Measurements from ENCODE around the gene GRM2. TPM values are rescaled to one million over a fixed set of nuclear protein-coding genes. Genes with fewer than 3 reads are reported as not detected.

The GRM2 gene
- total and polyA plus RNA-seq, 8 donors = 0.06 to 0.58 (median 0.26) TPM; not detected in 4

DNA sequence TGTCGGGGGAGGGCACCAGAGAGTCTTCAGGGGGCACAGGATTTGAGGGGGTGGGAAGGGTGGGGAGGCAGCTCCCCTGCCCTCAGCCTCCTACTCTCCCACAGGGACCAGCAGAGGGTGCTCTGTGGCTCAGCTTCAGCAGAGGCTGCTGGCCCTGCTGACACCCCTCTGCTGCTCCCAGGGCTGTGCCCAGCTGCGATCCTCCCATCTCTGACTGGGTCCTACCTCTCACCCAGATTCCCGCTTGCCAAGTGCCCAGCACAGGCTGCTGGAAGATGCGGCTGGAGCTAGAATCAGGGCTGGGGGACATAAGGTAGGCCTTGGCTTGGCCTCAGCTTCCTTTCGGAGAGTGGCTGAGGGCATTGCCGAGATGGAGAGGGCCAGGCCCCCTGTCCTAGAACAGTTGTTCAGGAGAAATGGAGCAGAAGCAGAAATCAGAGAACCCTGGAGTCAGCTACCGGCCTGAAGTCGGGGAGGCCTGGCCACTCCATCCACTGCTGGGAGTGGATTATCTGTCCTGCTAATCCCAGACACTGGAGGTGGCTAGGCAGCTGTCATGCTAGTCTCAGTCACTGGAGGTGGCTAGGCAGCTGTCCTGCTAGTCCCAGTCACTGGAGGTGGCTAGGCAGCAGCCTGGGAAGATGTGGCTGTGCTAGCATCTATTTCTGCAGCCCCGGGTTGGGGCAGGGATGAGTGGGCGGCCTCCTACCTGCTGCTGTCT is 3.9 kb downstream of the GRM2 start:
- TF ChIP-seq POLR2AphosphoS5 (IDR thresholded peaks at IDR 0.05) (no peak), CTCF (IDR thresholded peaks at IDR 0.05) (no peak), EP300 (IDR thresholded peaks at IDR 0.05) (no peak), POLR2A (IDR thresholded peaks at IDR 0.05) (no peak)
- peaks cover 0 to 15% (median 0%) of the 10 kb centered on the region in 3 donors for H3K27me3 ChIP-seq
- H3K36me3 ChIP-seq = peaks cover 0 to 4% (median 2%) of the 10 kb centered on the region in 4 donors
- WGBS, 5 donors = 67 to 73% (median 71%) methylated on average over 9 to 10 of the region's 10 CpGs
- H3K9me3 ChIP-seq = no peaks in the 10 kb centered on the region
- no peak overlapping the region for H3K27ac ChIP-seq
- intact Hi-C loops (cut with DNase I; ENCODE audit: low total_unique reads) = no loop called here
- H3K4me1 ChIP-seq = peaks cover 5 to 14% (median 11%) of the 10 kb centered on the region in 4 donors
- DNase-seq = peak in 1 of 2 donors; percentile 16
- H3K4me3 ChIP-seq = no peak overlapping the region

DNA sequence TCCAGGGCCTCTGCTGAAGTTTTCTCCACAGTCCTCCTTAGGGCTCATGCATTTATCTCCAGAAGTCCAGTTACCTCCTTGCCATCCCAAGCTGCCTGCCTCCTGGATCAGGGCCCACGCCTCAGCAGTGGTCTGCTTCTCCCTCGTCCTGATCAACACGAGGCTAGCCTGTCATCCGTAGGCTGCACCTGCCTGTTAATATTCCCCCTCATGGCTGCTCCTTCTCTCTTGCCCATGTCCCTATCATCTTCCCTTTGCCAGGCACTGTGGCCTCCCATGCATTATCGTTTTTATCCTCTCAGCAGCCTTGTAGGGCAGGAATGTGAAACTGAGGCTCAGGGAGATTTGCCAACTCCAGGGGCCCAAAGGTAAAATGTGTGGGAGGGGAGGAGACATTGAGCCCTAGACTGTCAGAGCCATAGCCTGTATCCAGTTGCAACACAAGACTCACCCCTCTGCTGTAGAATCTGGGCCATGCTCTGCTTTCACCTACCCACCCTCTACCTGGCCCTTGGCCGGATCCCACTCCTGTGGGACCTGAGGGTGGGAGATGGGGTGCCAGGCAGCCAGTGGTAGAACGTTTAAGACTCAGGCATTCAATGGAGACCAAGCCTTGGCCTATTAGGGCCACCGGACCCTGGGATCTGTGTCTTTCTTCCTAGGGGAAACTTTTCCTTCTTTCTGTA is 4.6 kb downstream of the GRM2 start:
- peaks cover 5 to 11% (median 10%) of the 10 kb centered on the region in 4 donors for H3K4me1 ChIP-seq
- TF ChIP-seq POLR2A (IDR thresholded peaks at IDR 0.05) (no peak), CTCF (IDR thresholded peaks at IDR 0.05) (no peak), POLR2AphosphoS5 (IDR thresholded peaks at IDR 0.05) (no peak), EP300 (IDR thresholded peaks at IDR 0.05) (no peak)
- H3K4me3 ChIP-seq = no peak overlapping the region
- WGBS, 5 donors = 76 to 86% (median 80%) methylated on average over 7 to 8 of the region's 8 CpGs
- H3K9me3 ChIP-seq = no peaks in the 10 kb centered on the region
- peaks cover 0 to 15% (median 0%) of the 10 kb centered on the region in 3 donors for H3K27me3 ChIP-seq
- intact Hi-C loops (cut with DNase I; ENCODE audit: low total_unique reads) = no loop called here
- H3K27ac ChIP-seq = no peak overlapping the region
- H3K36me3 ChIP-seq = no peaks in the 10 kb centered on the region
- DNase-seq = peak in 1 of 2 donors; percentile 13

- H3K27me3 ChIP-seq = peaks cover 0 to 12% (median 0%) of the 10 kb centered on the region in 3 donors
- intact Hi-C loops (cut with DNase I; ENCODE audit: low total_unique reads) = no loop called here
- H3K27ac ChIP-seq = no peak overlapping the region
- 75 to 100% (median 89%) methylated on average over 1 of the region's 1 CpG for WGBS, 5 donors
- no peaks in the 10 kb centered on the region for H3K36me3 ChIP-seq
- no peak overlapping the region for H3K4me3 ChIP-seq
- peaks cover 3 to 6% (median 5%) of the 10 kb centered on the region in 4 donors for H3K4me1 ChIP-seq
- no peaks in the 10 kb centered on the region for H3K9me3 ChIP-seq
- peak in 1 of 2 donors; percentile 5 for DNase-seq
- TF ChIP-seq EP300 (IDR thresholded peaks at IDR 0.05) (no peak), CTCF (IDR thresholded peaks at IDR 0.05) (no peak), POLR2AphosphoS5 (IDR thresholded peaks at IDR 0.05) (no peak), POLR2A (IDR thresholded peaks at IDR 0.05) (no peak)
These were observed 5.2 kb downstream of the GRM2 start for GRCh38 chr3:51712038-51712420.

GRCh38 chr3:51712511-51712931 is 5.7 kb downstream of the GRM2 start:
- intact Hi-C loops (cut with DNase I; ENCODE audit: low total_unique reads) = no loop called here
- DNase-seq = peak in 1 of 2 donors; percentile 22

More at GRCh38 chr3:51712511-51712931, 5.7 kb downstream of the GRM2 start:
- WGBS, 5 donors = 94 to 96% (median 95%) methylated on average over 12 to 20 of the region's 20 CpGs
- peaks cover 0 to 1% (median under 1%) of the 10 kb centered on the region in 4 donors for H3K4me1 ChIP-seq
- peaks cover 0 to 12% (median 0%) of the 10 kb centered on the region in 3 donors for H3K27me3 ChIP-seq
- no peaks in the 10 kb centered on the region for H3K36me3 ChIP-seq
- no peak overlapping the region for H3K27ac ChIP-seq
- no peaks in the 10 kb centered on the region for H3K9me3 ChIP-seq
- TF ChIP-seq POLR2AphosphoS5 (IDR thresholded peaks at IDR 0.05) = no peak
- no peak for TF ChIP-seq POLR2A (IDR thresholded peaks at IDR 0.05)
- no peak for TF ChIP-seq EP300 (IDR thresholded peaks at IDR 0.05)
- TF ChIP-seq CTCF (IDR thresholded peaks at IDR 0.05) = no peak
- no peak overlapping the region for H3K4me3 ChIP-seq
